ENCODE results near the gene PTBP1. TPM values are rescaled to one million over a fixed set of nuclear protein-coding genes. Genes with fewer than 3 reads are reported as not detected.
A peak's percentile ranks its signal among the peaks of the same experiment; 100 is the strongest.

Gene PTBP1
- total and polyA plus RNA-seq, 9 of the 15 experiments (the other 6 are each of a cell fraction or from before 2014, with no cell fraction given), result 14.0 to 759 (median 234) TPM

DNA sequence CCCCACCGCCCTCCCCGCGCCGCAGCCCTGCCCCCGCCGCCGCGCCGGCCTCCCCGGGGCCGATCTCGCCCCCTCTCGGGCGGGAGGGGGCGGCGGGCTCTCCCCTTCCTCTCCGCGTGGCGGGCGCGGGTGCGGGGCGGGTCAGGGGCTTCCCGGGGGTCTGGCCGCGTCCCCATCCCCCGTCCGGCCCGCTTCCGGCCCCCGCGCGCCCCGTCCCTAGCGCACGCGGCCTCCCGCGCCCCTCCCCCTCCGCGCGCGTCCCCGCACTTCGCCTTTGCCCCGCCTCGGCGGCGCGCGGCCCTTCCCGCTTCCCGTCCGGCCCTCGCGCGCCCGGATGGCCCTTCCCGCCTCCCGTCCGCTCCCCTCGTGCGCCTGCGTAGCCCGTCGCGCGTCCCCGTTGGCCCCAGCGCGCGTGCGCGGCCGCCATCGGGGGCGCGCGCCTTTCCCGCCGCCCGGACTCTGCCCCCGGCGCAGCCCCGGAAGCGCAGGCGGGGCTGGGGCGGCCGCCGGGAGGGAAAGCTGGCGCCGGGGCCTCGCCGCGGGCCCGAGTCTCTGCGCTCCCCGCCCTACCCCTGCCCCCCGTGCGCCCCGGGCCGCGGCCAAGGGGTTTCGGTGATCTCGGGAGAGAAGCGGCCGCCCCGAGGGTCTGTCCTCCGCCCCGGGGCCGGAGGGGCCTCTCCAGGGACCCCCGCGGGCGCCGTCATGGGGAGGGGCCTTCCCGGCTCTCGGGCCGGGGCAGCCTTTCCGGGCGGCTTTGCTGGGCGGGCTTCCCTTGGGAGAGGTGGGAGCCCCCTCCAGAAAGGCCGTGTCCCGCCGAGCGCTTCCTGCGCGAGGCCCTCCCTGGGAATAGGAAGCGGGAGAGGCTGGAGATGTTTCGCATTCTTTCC lies 519 bp downstream of the PTBP1 start (continued):
- no peak for TF ChIP-seq RBM22 (IDR thresholded peaks at IDR 0.05; ENCODE audit: low read depth, low read length, poor library complexity, severe bottlenecking)
- TF ChIP-seq, protein P1, sequence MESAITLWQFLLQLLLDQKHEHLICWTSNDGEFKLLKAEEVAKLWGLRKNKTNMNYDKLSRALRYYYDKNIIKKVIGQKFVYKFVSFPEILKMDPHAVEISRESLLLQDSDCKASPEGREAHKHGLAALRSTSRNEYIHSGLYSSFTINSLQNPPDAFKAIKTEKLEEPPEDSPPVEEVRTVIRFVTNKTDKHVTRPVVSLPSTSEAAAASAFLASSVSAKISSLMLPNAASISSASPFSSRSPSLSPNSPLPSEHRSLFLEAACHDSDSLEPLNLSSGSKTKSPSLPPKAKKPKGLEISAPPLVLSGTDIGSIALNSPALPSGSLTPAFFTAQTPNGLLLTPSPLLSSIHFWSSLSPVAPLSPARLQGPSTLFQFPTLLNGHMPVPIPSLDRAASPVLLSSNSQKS (CRISPR knock-in tag; IDR thresholded peaks at IDR 0.05), result no peak
- TF ChIP-seq SNRNP70 (optimal IDR thresholded peaks at IDR 0.05; ENCODE audit: low read depth, low read length), result no peak
- TF ChIP-seq EHMT2 (IDR thresholded peaks at IDR 0.05), result no peak
- TF ChIP-seq PPARD (CRISPR knock-in tag; IDR thresholded peaks at IDR 0.05), result no peak
- no peak for TF ChIP-seq SREBF1 (IDR thresholded peaks at IDR 0.05; ENCODE audit: borderline replicate concordance, low read depth, low read length)
- no peak for TF ChIP-seq TRIM28 (IDR thresholded peaks at IDR 0.05)
- no peak for TF ChIP-seq KLF6 (CRISPR knock-in tag; IDR thresholded peaks at IDR 0.05; ENCODE audit: borderline replicate concordance)
- no peak for TF ChIP-seq RNF2 (IDR thresholded peaks at IDR 0.05)
- no peak for TF ChIP-seq FUS (optimal IDR thresholded peaks at IDR 0.05; ENCODE audit: low read depth, low read length)
- TF ChIP-seq E2F3 (CRISPR knock-in tag; IDR thresholded peaks at IDR 0.05), result peak; percentile 94
- TF ChIP-seq, protein P2, sequence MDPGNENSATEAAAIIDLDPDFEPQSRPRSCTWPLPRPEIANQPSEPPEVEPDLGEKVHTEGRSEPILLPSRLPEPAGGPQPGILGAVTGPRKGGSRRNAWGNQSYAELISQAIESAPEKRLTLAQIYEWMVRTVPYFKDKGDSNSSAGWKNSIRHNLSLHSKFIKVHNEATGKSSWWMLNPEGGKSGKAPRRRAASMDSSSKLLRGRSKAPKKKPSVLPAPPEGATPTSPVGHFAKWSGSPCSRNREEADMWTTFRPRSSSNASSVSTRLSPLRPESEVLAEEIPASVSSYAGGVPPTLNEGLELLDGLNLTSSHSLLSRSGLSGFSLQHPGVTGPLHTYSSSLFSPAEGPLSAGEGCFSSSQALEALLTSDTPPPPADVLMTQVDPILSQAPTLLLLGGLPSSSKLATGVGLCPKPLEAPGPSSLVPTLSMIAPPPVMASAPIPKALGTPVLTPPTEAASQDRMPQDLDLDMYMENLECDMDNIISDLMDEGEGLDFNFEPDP (CRISPR knock-in tag; IDR thresholded peaks at IDR 0.05), result no peak
- TF ChIP-seq ELF2 (CRISPR knock-in tag; IDR thresholded peaks at IDR 0.05), result no peak
- TF ChIP-seq, protein P3, sequence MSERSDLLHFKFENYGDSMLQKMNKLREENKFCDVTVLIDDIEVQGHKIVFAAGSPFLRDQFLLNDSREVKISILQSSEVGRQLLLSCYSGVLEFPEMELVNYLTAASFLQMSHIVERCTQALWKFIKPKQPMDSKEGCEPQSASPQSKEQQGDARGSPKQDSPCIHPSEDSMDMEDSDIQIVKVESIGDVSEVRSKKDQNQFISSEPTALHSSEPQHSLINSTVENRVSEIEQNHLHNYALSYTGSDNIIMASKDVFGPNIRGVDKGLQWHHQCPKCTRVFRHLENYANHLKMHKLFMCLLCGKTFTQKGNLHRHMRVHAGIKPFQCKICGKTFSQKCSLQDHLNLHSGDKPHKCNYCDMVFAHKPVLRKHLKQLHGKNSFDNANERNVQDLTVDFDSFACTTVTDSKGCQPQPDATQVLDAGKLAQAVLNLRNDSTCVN (CRISPR knock-in tag; IDR thresholded peaks at IDR 0.05), result no peak
- TF ChIP-seq, protein P4, sequence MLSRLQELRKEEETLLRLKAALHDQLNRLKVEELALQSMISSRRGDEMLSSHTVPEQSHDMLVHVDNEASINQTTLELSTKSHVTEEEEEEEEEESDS (CRISPR knock-in tag; IDR thresholded peaks at IDR 0.05), result no peak
- no peak for TF ChIP-seq SMARCB1 (IDR thresholded peaks at IDR 0.05; ENCODE audit: insufficient read length, low read depth)
- TF ChIP-seq, protein P5, sequence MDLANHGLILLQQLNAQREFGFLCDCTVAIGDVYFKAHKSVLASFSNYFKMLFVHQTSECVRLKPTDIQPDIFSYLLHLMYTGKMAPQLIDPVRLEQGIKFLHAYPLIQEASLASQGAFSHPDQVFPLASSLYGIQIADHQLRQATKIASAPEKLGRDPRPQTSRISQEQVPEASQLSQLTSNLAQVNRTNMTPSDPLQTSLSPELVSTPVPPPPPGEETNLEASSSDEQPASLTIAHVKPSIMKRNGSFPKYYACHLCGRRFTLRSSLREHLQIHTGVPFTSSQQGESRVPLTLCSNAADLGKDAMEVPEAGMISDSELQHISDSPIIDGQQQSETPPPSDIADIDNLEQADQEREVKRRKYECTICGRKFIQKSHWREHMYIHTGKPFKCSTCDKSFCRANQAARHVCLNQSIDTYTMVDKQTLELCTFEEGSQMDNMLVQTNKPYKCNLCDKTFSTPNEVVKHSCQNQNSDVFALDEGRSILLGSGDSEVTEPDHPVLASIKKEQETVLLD (IDR thresholded peaks at IDR 0.05), result no peak
- no peak for TF ChIP-seq POLR3A (IDR thresholded peaks at IDR 0.05; ENCODE audit: borderline replicate concordance, extremely low read depth, insufficient read depth, insufficient read length)
- no peak for TF ChIP-seq XRCC3 (IDR thresholded peaks at IDR 0.05)
- TF ChIP-seq RBFOX2 (IDR thresholded peaks at IDR 0.05; ENCODE audit: low read depth, low read length), result peak; percentile 89
- no peak for TF ChIP-seq SRSF1 (IDR thresholded peaks at IDR 0.05; ENCODE audit: low read depth, low read length)
- TF ChIP-seq POLR2H (tag; IDR thresholded peaks at IDR 0.05; ENCODE audit: low read depth), result 0 out of 2 replicates have a peak, but pooled peaks have one; percentile 40
- no peak for TF ChIP-seq JUND (IDR thresholded peaks at IDR 0.05; ENCODE audit: borderline replicate concordance, low read depth, low read length)
- TF ChIP-seq JUND (tag; IDR thresholded peaks at IDR 0.05; ENCODE audit: borderline replicate concordance, low read depth, low read length), result no peak

Data from K562 (cell line).